ENCODE measurements around the gene TMC8.
"Not testable (repeated sequence)": the region's sequence is repeated elsewhere in the genome, so short reads cannot be mapped to it uniquely, and the experiment has no call there.

The TMC8 gene

GRCh38 chr17:78164748-78165607 is 34.4 kb downstream of the TMC8 start:
- no peak for DNase-seq

GRCh38 chr17:78166416-78166815 is 35.8 kb downstream of the TMC8 start:
- no peak for DNase-seq

GRCh38 chr17:78168242-78168902 is 37.8 kb downstream of the TMC8 start, which contains the start of gene SYNGR2:
TSS of gene SYNGR2 (plus strand) at chr17:78168581. CDS start at chr17:78168617, 36 bp downstream.
- DNase-seq, result peak; percentile 86

GRCh38 chr17:78168903-78169793 is 38.6 kb downstream of the TMC8 start:
- DNase-seq, result peak; percentile 52

DNA sequence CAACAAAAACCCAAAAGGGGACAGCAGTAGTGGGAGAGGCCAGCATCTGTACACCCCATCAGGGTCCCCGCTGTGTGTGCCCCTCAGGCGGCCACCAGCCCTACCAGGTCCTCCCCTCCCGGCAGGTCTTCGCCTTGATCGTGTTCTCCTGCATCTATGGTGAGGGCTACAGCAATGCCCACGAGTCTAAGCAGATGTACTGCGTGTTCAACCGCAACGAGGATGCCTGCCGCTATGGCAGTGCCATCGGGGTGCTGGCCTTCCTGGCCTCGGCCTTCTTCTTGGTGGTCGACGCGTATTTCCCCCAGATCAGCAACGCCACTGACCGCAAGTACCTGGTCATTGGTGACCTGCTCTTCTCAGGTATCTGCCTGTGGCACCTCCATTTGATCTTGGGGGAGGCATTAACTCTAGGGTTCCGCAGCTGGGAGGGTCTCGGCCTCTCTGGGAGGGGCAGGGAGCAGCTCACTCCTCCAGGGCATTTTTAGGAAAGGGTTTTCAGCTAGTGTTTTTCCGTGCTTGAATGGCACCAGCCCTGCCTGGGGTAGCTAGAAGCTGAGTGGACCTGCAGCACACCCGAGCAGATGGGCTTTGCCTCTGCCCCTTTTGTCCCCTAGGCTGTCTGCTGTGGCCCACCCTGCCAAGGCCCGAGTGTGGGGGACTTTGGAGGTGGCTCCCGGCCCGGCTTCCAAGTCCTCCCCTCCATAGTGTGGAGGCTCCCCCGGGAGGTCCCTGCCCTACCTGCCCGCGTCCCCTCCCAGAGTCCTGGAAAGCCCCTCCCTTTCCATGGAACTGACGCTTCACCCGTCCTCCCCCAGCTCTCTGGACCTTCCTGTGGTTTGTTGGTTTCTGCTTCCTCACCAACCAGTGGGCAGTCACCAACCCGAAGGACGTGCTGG is 40.4 kb downstream of the TMC8 start:
- DNase-seq, result no peak

DNA sequence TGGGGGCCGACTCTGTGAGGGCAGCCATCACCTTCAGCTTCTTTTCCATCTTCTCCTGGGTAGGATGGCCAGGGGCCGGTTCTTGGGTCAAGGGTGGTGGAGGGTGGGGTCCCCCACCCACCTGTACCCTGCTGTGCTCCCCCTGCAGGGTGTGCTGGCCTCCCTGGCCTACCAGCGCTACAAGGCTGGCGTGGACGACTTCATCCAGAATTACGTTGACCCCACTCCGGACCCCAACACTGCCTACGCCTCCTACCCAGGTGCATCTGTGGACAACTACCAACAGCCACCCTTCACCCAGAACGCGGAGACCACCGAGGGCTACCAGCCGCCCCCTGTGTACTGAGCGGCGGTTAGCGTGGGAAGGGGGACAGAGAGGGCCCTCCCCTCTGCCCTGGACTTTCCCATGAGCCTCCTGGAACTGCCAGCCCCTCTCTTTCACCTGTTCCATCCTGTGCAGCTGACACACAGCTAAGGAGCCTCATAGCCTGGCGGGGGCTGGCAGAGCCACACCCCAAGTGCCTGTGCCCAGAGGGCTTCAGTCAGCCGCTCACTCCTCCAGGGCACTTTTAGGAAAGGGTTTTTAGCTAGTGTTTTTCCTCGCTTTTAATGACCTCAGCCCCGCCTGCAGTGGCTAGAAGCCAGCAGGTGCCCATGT is 41.1 kb downstream of the TMC8 start:
- DNase-seq, result not testable (repeated sequence)

DNA sequence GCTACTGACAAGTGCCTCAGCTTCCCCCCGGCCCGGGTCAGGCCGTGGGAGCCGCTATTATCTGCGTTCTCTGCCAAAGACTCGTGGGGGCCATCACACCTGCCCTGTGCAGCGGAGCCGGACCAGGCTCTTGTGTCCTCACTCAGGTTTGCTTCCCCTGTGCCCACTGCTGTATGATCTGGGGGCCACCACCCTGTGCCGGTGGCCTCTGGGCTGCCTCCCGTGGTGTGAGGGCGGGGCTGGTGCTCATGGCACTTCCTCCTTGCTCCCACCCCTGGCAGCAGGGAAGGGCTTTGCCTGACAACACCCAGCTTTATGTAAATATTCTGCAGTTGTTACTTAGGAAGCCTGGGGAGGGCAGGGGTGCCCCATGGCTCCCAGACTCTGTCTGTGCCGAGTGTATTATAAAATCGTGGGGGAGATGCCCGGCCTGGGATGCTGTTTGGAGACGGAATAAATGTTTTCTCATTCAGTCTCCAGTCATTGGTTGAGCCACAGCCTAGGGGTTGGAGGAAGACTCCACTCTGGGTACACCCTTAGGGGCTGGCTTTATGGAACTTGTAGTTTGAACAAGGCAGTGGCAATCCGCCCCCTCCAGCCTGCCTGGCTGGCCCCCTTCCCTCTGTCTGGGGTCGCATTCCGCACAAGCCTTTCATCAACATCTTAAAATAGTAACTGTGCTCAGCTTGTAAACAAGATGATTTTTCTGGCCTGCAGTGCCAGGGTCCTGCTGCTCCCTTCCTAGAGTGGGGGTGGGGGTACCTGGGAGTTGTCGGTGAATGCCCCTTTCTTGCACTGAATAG is 41.9 kb downstream of the TMC8 start:
- no peak for DNase-seq

DNA sequence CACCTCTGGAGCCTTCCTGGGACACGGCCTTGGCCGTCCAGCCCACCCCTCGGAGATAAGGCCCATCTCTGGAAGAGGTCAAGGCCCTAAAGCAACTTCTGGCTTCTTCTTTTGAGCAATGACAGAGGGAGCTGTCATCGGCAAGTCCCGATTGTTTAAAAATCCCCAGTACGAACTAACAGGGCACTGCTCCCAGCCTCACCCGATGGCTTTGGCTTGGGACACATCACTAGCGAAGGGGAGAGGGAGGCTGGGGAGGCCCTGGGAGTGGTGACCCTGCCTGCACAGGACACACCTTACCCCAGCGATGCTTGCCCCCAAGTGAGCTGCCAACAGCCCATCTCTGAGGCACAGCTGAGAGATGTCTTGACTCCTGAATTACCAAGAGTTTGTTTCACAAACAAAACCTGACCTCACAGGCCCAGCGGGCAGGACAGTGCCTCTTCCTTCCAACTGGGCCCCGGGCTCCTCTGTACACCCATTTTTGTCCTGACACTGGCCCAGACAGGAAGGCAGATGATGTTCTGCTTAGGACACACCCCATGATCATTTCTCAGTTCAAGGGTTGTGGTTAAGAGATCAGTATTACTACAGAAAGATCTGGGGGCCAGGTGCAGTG is 42.6 kb downstream of the TMC8 start:
- DNase-seq, result peak; percentile 42

DNA sequence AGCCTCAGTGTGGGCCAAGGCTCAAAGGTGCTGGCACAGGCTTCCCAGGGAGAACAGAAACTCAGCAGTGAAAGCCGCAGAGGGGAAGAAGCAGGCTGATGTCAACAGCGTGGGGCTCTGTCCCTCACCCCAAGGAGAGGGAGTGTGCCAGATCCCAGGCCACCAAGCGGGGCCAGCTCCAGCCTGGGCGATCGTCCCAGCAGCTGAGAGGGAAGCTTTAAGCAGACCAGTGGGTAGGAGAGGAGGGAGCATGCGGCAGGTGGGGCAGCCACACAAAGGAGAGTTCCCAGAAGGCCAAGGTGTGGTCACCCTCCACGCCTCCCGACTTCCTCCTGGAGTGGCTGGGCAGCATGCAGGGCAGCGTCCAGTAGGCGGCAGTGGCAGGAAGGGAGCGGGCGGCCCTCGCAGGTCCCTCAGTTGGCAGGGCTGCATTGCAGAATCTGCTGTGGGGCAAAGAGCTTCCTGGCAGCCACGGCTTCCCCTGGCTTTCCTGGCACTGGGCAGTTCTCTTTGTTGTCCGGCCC is 43.8 kb downstream of the TMC8 start:
- no peak for DNase-seq

DNA sequence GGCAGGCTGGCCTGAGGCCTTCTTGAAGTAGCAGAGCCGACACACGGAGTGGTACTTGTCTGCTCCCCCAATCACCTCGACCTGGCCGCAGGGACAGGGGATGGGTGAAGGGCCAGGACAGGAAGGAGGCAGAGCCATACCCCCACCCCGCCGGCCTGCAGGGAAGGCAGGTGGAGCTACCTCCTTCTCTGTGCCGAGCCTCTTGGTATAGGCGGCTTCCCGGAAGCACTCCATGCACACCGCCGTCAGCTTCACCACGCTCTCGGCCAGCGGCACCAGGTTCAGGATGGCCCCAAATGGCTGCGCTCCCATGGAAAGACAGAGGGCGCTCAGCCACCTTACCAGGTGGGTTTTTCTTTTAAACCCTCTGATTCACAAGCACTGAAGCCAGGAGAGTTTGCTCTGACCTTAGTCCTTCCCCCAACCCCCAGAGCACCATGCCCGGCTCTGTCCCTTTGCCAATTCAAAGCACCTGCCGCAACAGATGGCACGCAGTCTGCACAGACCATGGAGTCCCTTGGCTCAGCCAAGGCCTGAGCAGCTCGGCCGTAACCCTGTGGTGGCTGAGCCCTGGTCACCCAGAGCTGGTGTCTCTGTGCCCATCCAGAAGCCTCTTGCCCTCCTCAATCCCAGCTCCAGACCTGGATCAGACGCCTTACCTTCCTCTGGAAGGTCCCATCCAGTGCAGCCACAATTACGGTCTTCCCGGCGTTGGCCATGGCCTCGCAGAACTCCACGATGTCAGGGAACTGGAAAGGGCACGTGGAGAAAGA is 44.5 kb downstream of the TMC8 start:
- DNase-seq, result no peak

DNA sequence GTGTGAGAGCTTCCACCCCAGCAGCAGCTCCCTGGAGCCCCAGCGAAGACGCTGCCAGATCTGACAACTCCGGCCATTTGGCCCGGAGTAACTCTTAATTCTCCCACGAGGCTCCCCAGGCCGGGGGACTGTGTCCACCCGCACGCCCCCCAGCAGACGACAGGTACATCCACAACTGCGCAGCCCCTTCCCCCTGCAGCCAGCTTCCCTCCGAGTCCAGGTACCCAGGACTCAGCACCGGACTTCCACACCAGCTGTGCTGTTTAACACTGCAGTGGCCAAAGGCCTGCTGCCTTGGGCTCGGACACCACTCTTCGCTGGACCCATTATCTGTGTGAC is 45.0 kb downstream of the TMC8 start:
- DNase-seq, result no peak

DNA sequence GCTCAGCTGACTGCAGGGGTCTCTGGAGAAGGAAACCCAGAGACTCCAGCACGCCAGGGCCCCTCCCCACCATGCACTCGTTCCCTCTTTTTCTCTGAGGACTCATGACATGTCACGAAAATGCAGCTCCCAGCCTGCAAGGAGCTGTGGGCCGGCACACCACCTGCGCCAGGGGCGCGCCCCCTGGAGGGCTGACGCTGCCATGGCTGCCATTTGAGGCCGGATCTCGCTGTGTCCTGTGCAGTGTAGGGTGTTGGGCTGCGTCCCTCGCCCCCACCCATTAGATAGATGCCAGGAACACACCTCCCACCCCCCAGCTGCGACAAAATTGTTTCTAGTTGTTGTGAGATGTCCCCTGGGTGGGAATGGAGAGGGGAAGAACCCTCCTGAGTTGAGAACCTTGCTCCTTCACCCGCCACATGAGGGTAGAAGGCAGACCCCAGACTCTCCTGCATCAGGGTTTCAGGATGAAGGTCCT is 46.0 kb downstream of the TMC8 start:
- DNase-seq, result peak; percentile 67

DNA sequence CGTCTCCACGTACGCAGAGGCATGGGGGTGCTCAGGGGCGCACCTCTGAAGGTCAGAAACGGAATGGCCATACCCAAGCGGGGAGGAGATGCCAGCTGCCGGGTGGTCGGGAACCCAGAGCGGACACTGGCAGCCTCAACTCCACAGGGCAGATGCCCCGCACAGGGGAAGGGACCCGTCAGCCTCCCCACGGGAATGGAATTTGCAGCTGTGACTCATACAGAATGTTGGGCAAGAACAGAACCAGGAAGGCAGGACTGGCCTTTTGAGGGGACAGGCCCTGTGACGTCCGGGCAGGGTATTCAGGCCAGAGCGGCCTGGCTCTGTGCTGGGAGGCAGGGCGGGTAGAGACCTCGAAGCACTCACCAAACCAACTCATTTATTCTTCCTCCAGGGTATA is 48.8 kb downstream of the TMC8 start:
- no peak for DNase-seq

GRCh38 chr17:78180083-78180482 is 49.5 kb downstream of the TMC8 start:
- no peak for DNase-seq

GRCh38 chr17:78180508-78180907 is 49.9 kb downstream of the TMC8 start:
- DNase-seq, result no peak

DNA sequence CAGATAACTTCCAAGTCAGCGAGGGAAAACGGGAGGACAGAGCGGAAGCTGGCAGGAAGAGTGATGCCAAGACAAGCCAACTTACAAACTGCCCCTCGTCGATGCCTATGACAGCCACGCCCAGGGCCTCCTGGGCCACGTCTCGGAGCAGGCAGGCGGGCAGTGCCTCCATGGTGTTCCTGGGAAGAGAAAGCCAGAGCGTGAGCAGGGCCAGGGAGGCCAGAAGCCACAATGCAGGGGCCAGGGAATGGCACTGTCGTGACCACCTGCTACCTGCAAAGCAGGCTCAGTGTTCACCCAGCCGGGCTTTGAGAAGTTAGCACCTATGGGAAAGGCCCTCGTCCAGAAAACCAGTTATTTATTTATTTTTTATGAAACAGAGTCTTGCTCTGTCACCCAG is 51.9 kb downstream of the TMC8 start:
- DNase-seq, result no peak

GRCh38 chr17:78183916-78184315 is 53.3 kb downstream of the TMC8 start:
- no peak for DNase-seq

DNA sequence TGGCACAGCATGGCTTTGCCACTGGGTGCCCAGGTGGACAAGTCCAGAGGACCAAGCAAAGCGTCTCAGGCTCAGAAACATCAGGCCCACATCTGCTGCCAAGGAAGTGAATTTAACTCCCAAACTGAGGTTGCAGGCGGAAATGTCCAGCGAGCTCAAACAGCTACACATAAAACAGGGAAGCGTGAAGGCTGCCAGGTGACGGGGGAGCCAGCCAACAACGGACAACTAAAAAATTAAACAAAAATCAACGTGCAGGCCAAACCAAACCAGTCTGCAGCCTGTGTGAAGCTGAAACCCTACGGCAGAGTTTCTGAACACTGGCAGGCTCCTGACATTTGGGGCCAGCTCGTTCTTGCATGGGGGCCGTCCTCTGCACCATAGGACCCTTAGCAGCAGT is 53.8 kb downstream of the TMC8 start:
- no peak for DNase-seq

DNA sequence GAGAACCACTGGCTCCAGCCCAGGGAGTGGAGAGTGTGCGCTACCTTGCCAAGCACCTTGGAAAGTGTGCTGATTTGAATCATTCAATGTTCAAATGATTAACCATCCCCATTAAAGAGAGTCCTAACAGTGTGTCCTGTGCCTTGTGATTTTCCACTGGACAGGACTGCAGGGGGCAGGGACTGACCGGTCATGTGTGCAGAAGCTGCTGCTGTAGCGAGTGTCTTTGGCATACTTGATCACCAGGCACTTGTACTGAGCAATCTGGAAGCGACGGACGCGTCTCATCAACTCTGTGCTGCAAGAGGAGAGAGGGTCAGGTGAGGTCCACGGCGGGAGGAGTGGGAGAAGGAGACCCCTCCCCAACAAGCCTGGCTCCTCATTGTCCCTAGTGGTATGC is 54.3 kb downstream of the TMC8 start:
- no peak for DNase-seq
